ENCODE measurements around the gene BATF3. TPM values are rescaled to one million over a fixed set of nuclear protein-coding genes. Genes with fewer than 3 reads are reported as not detected.

The BATF3 gene
- polyA plus RNA-seq, 2 of the 4 experiments (the other 2 are of a cell fraction) = 6.4 to 8.9 TPM

DNA sequence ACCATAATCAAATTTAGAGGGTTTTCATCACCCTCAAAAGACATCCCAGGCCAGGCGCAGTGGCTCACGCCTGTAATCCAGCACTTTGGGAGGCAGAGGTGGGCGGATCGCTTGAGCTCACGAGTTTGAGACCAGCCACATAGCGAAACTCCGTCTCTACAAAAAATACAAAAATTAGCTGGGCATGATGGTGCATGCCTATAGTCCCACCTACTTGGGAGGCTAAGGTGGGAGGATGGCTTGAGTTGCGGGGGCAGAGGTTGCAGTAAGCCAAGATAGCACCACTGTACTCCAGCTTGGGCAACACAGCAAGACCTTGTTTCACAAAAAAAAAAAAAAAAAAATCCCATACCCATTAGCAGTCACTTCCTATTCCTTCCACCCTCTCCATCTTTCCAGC, 33.5 kb upstream of the BATF3 start:
- H3K9me3 ChIP-seq = no peaks in the 10 kb centered on the region
- ChIA-PET POLR2A (no interaction called here), CTCF (no interaction called here)
- no peak overlapping the region for H3K4me2 ChIP-seq
- TF ChIP-seq JUNB (IDR thresholded peaks at IDR 0.05) (no peak), NFE2L2 (conservative IDR thresholded peaks at IDR 0.05; ENCODE audit: low read length) (no peak)
- no peak overlapping the region for H3K4me3 ChIP-seq
- peaks cover 12% of the 10 kb centered on the region; the same call in 2 of the 3 replicates for H3K4me1 ChIP-seq
- no peak overlapping the region for H3K27ac ChIP-seq
- ATAC-seq (no peak), DNase-seq (ENCODE audit: low read depth in 1 of 2, low spot score in 1 of 2) (no peak), FAIRE-seq (no peak)
- WGBS (ENCODE audit: missing lambda C conversion rate) = 95% methylated on average over 8 of the region's 8 CpGs

DNA sequence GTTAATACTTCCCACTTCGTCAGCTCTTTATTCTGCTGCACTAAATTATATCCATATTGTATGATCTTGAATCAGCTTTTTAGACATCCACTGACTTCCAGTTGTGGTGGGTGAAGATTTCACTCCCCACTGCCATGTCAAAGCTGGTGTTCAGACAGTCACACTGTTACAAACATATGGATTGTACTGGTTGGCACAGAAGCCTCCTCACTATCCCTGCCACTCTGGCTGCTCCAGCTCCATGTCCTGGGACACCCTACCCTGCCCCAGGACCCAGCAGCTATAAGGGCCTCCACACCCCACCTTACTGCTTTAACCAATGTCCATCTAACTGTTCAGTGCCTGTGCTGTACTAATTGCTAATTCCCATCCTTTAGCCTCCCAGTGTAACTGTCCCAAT, 32.0 kb upstream of the BATF3 start:
- WGBS (ENCODE audit: missing lambda C conversion rate) = 97% methylated on average over 1 of the region's 1 CpG
- TF ChIP-seq FOXS1 (CRISPR knock-in tag; IDR thresholded peaks at IDR 0.05) (no peak), ZNF302 (CRISPR knock-in tag; IDR thresholded peaks at IDR 0.05) (no peak), HES2 (IDR thresholded peaks at IDR 0.05) (no peak)
- CTCF ChIA-PET = interaction anchor here (0.7 to 2.8 kb wide), 6 partner anchors 19 to 870 kb away, joined by 3 to 11 read pairs (median 6); no protein-coding TSS in a partner anchor
- FAIRE-seq (no peak), DNase-seq (ENCODE audit: low read depth in 1 of 2, low spot score in 1 of 2) (no peak), ATAC-seq (no peak; a peak in 1 of 6 replicates)
- Histone ChIP-seq H3K4me3 (no peak overlapping the region), H3K4me2 (no peak overlapping the region), H3K4me1 (peaks cover 18% of the 10 kb centered on the region), H3K9me3 (no peaks in the 10 kb centered on the region), H3K27ac (no peak overlapping the region)
- POLR2A ChIA-PET = interaction anchor here (0.7 kb wide), 1 partner anchor 696 kb away, joined by 4 read pairs; the partner anchor contains the start of genes DTL and INTS7

DNA sequence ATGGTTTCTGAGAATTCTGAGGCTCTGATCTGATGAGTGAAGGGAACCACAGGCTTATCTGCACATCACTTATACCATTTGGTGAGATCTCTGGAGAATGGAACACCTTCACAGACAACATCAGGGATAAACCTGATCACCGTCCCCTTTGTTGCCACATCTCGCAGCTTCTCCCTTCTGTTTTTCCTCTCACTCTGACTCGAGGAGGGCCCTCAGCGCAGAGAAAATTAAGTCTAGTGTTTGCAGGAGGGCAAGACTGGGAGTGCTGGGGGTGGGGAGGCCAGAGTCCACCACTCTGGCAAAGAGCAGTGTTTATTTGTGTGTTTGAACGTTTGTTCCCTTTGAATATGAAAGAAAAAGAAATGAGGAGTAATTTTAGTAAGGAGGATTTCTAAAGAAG, 29.0 kb upstream of the BATF3 start:
- WGBS (ENCODE audit: missing lambda C conversion rate) = 54% methylated on average over 5 of the region's 5 CpGs
- POLR2A ChIA-PET = no interaction called here
- no peak for DNase-seq (ENCODE audit: low read depth in 1 of 2, low spot score in 1 of 2)

More for the DNA sequence above, 29.0 kb upstream of the BATF3 start:
- no peak overlapping the region for H3K4me3 ChIP-seq
- H3K27ac ChIP-seq = 0 out of 6 replicates have a peak overlapping the region, but pooled peaks of 1 of the 2 experiments have one; percentile 7
- CTCF ChIA-PET = interaction anchor here (0.7 to 1.0 kb wide), 2 partner anchors 31 to 146 kb away, joined by 3 read pairs; no protein-coding TSS in a partner anchor
- 0 out of 3 replicates have a peak overlapping the region, but pooled peaks have one; percentile 8 for H3K4me2 ChIP-seq
- no peaks in the 10 kb centered on the region for H3K9me3 ChIP-seq
- ATAC-seq = no peak; a peak in 1 of 6 replicates
- FAIRE-seq = no peak
- H3K4me1 ChIP-seq = peaks cover 37% of the 10 kb centered on the region
- TF ChIP-seq ZC3H11A (IDR thresholded peaks at IDR 0.05) (no peak), SMC3 (IDR thresholded peaks at IDR 0.05) (no peak), HMGXB4 (CRISPR knock-in tag; IDR thresholded peaks at IDR 0.05; ENCODE audit: borderline replicate concordance) (no peak), MAFK (IDR thresholded peaks at IDR 0.05; ENCODE audit: partially characterized antibody) (no peak), HOXA7 (CRISPR knock-in tag; IDR thresholded peaks at IDR 0.05) (no peak), NPAS2 (CRISPR knock-in tag; IDR thresholded peaks at IDR 0.05; ENCODE audit: borderline replicate concordance) (no peak), E2F6 (IDR thresholded peaks at IDR 0.05; ENCODE audit: borderline replicate concordance, low read depth) (no peak), EP300 (IDR thresholded peaks at IDR 0.05) (no peak)
- TF ChIP-seq, protein P1, sequence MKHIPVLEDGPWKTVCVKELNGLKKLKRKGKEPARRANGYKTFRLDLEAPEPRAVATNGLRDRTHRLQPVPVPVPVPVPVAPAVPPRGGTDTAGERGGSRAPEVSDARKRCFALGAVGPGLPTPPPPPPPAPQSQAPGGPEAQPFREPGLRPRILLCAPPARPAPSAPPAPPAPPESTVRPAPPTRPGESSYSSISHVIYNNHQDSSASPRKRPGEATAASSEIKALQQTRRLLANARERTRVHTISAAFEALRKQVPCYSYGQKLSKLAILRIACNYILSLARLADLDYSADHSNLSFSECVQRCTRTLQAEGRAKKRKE (CRISPR knock-in tag; IDR thresholded peaks at IDR 0.05; ENCODE audit: low read depth) = no peak
- TF ChIP-seq, protein P2, sequence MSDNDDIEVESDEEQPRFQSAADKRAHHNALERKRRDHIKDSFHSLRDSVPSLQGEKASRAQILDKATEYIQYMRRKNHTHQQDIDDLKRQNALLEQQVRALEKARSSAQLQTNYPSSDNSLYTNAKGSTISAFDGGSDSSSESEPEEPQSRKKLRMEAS (IDR thresholded peaks at IDR 0.05) = no peak
